Measurements from ENCODE around the gene TOE1. TPM values are rescaled to one million over a fixed set of nuclear protein-coding genes. Genes with fewer than 3 reads are reported as not detected.

Gene TOE1
- total and polyA plus RNA-seq, 9 of the 15 experiments (the other 6 are each of a cell fraction or from before 2014, with no cell fraction given), result 32.1 to 85.7 (median 38.0) TPM

GRCh38 chr1:45337630-45338325, 2.2 kb upstream of the TOE1 start (continued):
- 0 out of 2 replicates have a peak, but pooled peaks have one; percentile 26 for TF ChIP-seq POLR2AphosphoS5 (IDR thresholded peaks at IDR 0.05; ENCODE audit: control insufficient read depth, insufficient read depth, low read depth, low read length)
- no peak; the same call in 1 of the 2 replicates for TF ChIP-seq CBX1 (IDR thresholded peaks at IDR 0.05; ENCODE audit: low read depth)
- no peak for TF ChIP-seq PHB2 (IDR thresholded peaks at IDR 0.05; ENCODE audit: low read depth)
- no peak for TF ChIP-seq ZFP36 (IDR thresholded peaks at IDR 0.05; ENCODE audit: low read depth, low read length, partially characterized antibody)
- TF ChIP-seq POLR2B (IDR thresholded peaks at IDR 0.05; ENCODE audit: low read depth, partially characterized antibody), result no peak
- no peak for TF ChIP-seq XRCC5 (IDR thresholded peaks at IDR 0.05; ENCODE audit: low read depth, low read length)
- no peak for TF ChIP-seq ZNF644 (tag; IDR thresholded peaks at IDR 0.05; ENCODE audit: low read depth)
- TF ChIP-seq, protein P1, sequence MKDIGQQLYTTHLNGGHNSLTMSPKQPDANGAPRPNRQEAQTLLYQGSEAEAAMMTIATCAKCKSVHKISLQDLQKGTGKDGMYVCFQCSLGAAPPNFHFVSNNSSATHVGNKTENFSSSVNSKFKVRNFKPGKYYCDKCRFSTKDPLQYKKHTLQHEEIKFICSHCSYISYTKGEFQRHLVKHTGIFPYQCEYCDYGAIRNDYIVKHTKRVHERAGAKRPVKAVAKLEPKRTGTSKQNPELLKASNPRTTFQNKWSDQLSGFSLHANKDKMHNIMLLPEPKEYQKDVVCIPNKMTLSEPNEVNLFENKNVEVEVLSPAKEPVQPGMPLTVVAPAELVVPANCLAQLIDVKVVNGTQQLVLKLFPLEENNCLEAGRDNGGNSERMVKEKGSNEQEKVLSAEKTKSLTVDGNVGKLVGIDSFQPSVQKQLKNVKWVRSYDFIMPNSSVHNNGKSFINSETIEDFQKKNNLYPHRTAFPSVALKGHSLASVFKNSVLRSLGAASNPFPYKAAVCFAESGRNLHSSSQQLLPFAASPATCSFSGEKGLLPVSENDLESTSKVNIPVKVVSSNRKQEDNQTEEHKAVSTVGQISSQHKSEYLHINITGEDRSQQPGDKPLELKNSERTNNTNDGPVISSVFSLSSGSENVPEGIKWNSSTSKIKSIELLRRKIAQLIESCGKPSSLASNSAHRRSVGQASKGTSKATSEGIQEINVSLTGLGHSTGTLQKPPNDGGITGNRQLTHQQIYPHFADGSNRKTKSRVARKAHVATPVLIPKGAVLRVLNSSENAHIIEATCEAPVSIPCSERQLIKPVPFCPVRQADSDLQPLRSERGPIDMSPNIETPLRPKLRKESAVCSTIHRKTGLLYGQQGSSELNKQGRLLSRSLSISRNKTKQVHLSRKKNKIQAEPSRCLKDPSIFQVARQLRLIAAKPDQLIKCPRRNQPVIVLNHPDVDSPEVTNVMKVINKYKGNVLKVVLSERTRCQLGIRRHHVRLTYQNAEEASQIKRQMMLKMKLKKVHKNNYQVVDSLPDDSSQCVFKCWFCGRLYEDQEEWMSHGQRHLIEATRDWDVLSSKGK (CRISPR knock-in tag; IDR thresholded peaks at IDR 0.05), result no peak
- no peak for TF ChIP-seq ZNF589 (CRISPR knock-in tag; IDR thresholded peaks at IDR 0.05; ENCODE audit: low read depth)
- TF ChIP-seq NUFIP1 (IDR thresholded peaks at IDR 0.05; ENCODE audit: partially characterized antibody), result no peak
- no peak for TF ChIP-seq TGIF2 (CRISPR knock-in tag; IDR thresholded peaks at IDR 0.05)
- TF ChIP-seq COPS2 (conservative IDR thresholded peaks at IDR 0.05), result no peak
- no peak for TF ChIP-seq BRCA1 (IDR thresholded peaks at IDR 0.05)
- TF ChIP-seq BRCA1 (CRISPR knock-in tag; IDR thresholded peaks at IDR 0.05), result no peak
- TF ChIP-seq, protein P2, sequence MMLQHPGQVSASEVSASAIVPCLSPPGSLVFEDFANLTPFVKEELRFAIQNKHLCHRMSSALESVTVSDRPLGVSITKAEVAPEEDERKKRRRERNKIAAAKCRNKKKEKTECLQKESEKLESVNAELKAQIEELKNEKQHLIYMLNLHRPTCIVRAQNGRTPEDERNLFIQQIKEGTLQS (IDR thresholded peaks at IDR 0.05), result no peak
- TF ChIP-seq, protein P2 (CRISPR knock-in tag; conservative IDR thresholded peaks at IDR 0.05), result 0 out of 2 replicates have a peak, but pooled peaks have one; percentile 18
- TF ChIP-seq, protein P3, sequence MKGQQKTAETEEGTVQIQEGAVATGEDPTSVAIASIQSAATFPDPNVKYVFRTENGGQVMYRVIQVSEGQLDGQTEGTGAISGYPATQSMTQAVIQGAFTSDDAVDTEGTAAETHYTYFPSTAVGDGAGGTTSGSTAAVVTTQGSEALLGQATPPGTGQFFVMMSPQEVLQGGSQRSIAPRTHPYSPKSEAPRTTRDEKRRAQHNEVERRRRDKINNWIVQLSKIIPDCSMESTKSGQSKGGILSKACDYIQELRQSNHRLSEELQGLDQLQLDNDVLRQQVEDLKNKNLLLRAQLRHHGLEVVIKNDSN (CRISPR knock-in tag; IDR thresholded peaks at IDR 0.05), result no peak
- no peak for TF ChIP-seq HNRNPK (IDR thresholded peaks at IDR 0.05; ENCODE audit: low read depth, low read length, poor library complexity, severe bottlenecking)
- TF ChIP-seq NFIC (IDR thresholded peaks at IDR 0.05), result no peak
- TF ChIP-seq RBM39 (optimal IDR thresholded peaks at IDR 0.05; ENCODE audit: low read depth, low read length), result no peak
- no peak for TF ChIP-seq ZNF830 (CRISPR knock-in tag; IDR thresholded peaks at IDR 0.05)
- no peak for TF ChIP-seq SUPT5H (IDR thresholded peaks at IDR 0.05)
- TF ChIP-seq L3MBTL2 (IDR thresholded peaks at IDR 0.05), result no peak
- TF ChIP-seq SMAD4 (CRISPR knock-in tag; conservative IDR thresholded peaks at IDR 0.05), result no peak
- TF ChIP-seq DDX20 (tag; IDR thresholded peaks at IDR 0.05; ENCODE audit: low read depth), result no peak
- no peak; the same call in 1 of the 2 replicates for TF ChIP-seq SP1 (CRISPR knock-in tag; IDR thresholded peaks at IDR 0.05)

Data from K562 (cell line).